BLaER1 (cell line): ENCODE results near the gene ARRDC1.
"Not testable (repeated sequence)": the region's sequence is repeated elsewhere in the genome, so short reads cannot be mapped to it uniquely, and the experiment has no call there.

Source experiments
- H3K27ac ChIP-seq: shearing (Covaris generic); formaldehyde crosslinking; 2 replicates; pipeline ENCODE4 v1.8.1; 2022
- H3K27me3 ChIP-seq: shearing (Covaris generic); formaldehyde crosslinking; 2 replicates; pipeline ENCODE4 v1.8.1; 2022
- H3K36me3 ChIP-seq: shearing (Covaris generic); formaldehyde crosslinking; 2 replicates; pipeline ENCODE4 v1.8.1; 2022
- H3K4me1 ChIP-seq: shearing (Covaris generic); formaldehyde crosslinking; 2 replicates; pipeline ENCODE4 v1.8.1; 2022
- H3K4me2 ChIP-seq: shearing (Covaris generic); formaldehyde crosslinking; 2 replicates; pipeline ENCODE4 v1.8.1; 2022
- H3K4me3 ChIP-seq: shearing (Covaris generic); formaldehyde crosslinking; 2 replicates; pipeline ENCODE4 v1.8.1; 2022
- H3K9ac ChIP-seq: shearing (Covaris generic); formaldehyde crosslinking; 2 replicates; pipeline ENCODE4 v1.8.1; 2022
- H3K9me3 ChIP-seq: shearing (Covaris generic); formaldehyde crosslinking; 2 replicates; pipeline ENCODE4 v1.8.1; 2022
- H4K20me1 ChIP-seq: shearing (Covaris generic); formaldehyde crosslinking; 2 replicates; pipeline ENCODE4 v1.8.1; 2022
- Cebpa-rat ChIP-seq: shearing (Covaris generic); IDR thresholded peaks from 2 replicates; pipeline ENCODE4 v1.8.1; 2022

The ARRDC1 gene, protein sequence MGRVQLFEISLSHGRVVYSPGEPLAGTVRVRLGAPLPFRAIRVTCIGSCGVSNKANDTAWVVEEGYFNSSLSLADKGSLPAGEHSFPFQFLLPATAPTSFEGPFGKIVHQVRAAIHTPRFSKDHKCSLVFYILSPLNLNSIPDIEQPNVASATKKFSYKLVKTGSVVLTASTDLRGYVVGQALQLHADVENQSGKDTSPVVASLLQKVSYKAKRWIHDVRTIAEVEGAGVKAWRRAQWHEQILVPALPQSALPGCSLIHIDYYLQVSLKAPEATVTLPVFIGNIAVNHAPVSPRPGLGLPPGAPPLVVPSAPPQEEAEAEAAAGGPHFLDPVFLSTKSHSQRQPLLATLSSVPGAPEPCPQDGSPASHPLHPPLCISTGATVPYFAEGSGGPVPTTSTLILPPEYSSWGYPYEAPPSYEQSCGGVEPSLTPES

DNA sequence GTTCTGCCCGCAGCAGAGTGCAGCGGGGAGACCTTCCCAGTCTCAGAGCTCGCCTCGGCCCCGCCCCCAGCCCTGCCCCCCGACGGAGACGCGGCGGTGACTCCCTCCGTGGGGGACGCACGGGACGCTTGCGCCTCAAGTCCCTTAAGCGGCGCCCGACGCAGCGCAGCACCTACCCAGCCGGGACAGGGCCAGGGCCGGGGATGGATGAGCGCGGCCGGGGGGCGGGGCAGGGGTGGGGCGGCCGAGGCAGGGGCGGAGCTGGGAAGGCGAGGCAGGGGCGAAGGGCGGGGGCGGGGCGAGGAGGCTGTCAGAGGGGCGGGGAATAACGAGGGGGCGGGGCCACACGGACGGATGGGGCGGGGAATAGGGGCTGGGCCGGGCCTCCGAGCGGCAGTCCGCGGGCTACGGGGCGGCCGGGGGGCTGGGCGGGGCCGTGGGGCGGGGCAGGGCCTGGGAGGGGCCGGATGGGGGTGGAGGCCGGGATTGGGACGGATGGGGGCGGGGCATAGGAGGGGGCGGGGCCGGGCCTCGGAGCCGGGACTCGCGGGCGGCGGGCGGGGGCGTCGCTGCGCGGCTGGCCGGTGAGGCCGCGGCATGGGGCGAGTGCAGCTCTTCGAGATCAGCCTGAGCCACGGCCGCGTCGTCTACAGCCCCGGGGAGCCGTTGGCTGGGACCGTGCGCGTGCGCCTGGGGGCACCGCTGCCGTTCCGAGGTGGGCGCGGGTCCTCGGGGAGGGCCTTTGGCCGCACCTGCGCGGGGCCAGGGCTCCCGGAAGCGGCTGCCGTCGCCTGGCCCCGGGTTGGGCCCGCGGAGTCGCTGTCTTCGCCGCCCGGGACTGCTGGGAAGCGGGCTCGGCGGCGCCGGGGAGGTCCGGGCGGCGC lies at the start of gene ARRDC1:
TSS of gene ARRDC1 (plus strand) at position 566 of the 884 bp plus-strand sequence. CDS start at position 598, 32 bp downstream.
- Histone ChIP-seq H3K4me3 (peak within 1 kb of the TSS; percentile 96), H3K27ac (peak within 1 kb of the TSS; percentile 89), H3K4me1 (peaks cover 62% of the 10 kb centered on the region), H4K20me1 (peaks cover 43% of the 10 kb centered on the region), H3K9ac (peak within 1 kb of the TSS; percentile 92), H3K9me3 (no peaks in the 10 kb centered on the region), H3K36me3 (peaks cover 16% of the 10 kb centered on the region; the same call in 1 of the 2 replicates), H3K4me2 (peak within 1 kb of the TSS; percentile 100), H3K27me3 (no peaks in the 10 kb centered on the region)
- no peak for TF ChIP-seq Cebpa-rat

DNA sequence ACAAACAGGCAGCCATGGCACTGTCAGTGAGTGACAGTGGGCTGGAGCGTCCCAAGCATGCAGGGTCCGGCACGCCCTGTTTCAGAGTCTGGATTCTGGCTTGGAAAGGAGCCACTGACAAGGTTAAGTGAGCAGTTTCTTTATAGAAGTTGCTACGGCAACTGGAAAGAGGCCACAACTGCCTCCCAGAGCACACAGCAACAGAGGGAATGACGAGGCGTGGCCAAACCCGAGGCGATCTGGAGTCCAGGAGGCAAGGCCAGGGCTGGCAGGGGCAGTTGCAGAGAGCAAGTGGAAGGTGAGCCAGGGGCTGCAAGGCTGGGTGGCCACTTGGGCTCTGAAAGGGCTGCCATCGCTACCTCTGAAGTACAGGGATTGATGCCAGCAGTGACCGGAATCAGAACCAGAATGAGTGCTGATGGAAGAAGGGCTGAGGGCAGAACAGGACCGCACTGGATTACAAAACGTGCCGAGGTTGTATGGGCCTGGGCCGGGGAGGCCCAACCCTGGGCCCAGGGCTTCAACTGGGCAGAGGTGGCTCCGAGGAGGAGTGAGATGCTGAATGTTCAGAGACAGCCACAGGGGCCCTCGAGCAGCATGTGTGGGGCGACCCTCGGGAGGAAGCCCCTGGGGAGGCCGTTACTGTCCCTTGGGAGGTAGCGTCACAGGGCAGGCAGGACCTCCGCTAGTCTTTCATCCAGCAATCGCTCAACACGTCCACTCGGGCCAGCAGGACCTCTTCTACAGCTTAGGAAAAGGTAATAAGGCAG lies 49.2 kb upstream of the ARRDC1 start:
- H4K20me1 ChIP-seq = peaks cover 45% of the 10 kb centered on the region
- peaks cover 12% of the 10 kb centered on the region; the same call in 1 of the 2 replicates for H3K4me1 ChIP-seq
- no peak overlapping the region for H3K4me3 ChIP-seq
- no peaks in the 10 kb centered on the region for H3K27me3 ChIP-seq
- TF ChIP-seq Cebpa-rat = no peak
- H3K9ac ChIP-seq = no peak overlapping the region; the same call in 1 of the 2 replicates
- no peak overlapping the region for H3K4me2 ChIP-seq
- peak overlapping the region; percentile 23; the same call in 1 of the 2 replicates for H3K27ac ChIP-seq
- no peaks in the 10 kb centered on the region for H3K9me3 ChIP-seq
- peaks cover 81% of the 10 kb centered on the region for H3K36me3 ChIP-seq

GRCh38 chr9:137558127-137558526 lies 47.4 kb upstream of the ARRDC1 start:
- no peaks in the 10 kb centered on the region; the same call in 1 of the 2 replicates for H3K4me1 ChIP-seq
- H3K27ac ChIP-seq = no peak overlapping the region
- H3K9ac ChIP-seq = no peak overlapping the region
- H4K20me1 ChIP-seq = peaks cover 32% of the 10 kb centered on the region
- H3K4me3 ChIP-seq = no peak overlapping the region
- no peaks in the 10 kb centered on the region for H3K27me3 ChIP-seq
- H3K9me3 ChIP-seq = no peaks in the 10 kb centered on the region
- no peak overlapping the region for H3K4me2 ChIP-seq
- peaks cover 96% of the 10 kb centered on the region for H3K36me3 ChIP-seq
- no peak for TF ChIP-seq Cebpa-rat

DNA sequence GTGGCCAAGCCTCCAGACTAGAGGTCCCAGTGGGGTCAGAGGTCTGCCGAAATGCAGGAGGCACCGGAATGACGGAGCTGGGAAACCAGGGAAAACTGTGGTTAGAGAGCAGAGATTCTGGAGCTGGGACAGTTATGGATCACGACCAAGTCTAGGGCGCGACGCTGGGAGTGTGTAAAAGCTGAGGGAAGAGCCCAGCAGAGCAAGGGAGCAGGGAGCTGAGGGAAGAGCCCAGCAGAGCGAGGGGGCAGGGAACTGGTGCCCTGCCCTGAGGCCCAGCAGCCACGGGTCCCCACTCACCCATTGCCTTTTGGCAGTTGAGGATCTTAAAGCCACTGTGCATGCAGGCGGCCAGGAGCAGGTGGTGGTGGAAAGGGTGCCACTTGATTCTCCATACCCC lies 41.4 kb upstream of the ARRDC1 start:
- TF ChIP-seq Cebpa-rat = no peak
- H3K36me3 ChIP-seq = peaks cover 59% of the 10 kb centered on the region
- peaks cover 20% of the 10 kb centered on the region for H4K20me1 ChIP-seq
- no peaks in the 10 kb centered on the region for H3K9me3 ChIP-seq
- peak overlapping the region; percentile 49; the same call in 1 of the 2 replicates for H3K27ac ChIP-seq
- 0 out of 2 replicates have a peak overlapping the region, but pooled peaks have one; percentile 6 for H3K9ac ChIP-seq
- peaks cover 21% of the 10 kb centered on the region for H3K4me1 ChIP-seq
- H3K4me3 ChIP-seq = no peak overlapping the region
- H3K4me2 ChIP-seq = peak overlapping the region; percentile 59; the same call in 1 of the 2 replicates
- no peaks in the 10 kb centered on the region for H3K27me3 ChIP-seq

DNA sequence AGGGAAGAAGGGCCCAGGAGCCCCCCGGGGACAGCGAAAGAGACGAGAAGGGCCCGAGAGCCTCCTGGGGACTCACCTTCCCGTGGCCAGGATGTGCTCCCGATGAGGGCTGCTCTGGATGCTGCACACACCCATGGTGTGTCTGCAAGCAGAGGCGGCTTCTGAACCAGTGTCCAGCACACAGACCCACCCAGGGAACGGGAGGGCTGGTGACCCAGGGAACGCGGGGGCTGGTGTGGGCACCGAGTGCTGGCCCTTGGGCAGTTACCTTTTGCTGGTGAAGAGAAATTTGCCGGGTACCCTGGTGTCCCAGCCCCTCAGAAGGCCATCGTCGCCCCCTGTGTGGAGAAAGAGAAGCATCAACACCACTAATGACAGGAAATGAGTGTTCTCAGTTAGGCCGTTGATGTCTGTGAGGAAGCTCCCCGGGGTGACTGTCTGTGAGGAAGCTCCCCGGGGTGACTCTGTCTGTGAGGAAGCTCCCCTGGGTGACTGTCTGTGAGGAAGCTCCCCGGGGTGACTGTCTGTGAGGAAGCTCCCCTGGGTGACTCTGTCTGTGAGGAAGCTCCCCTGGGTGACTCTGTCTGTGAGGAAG lies 40.6 kb upstream of the ARRDC1 start:
- H4K20me1 ChIP-seq = peaks cover 20% of the 10 kb centered on the region
- no peak for TF ChIP-seq Cebpa-rat
- peak overlapping the region; percentile 49 for H3K27ac ChIP-seq
- peak overlapping the region; percentile 59 for H3K4me2 ChIP-seq
- no peaks in the 10 kb centered on the region for H3K9me3 ChIP-seq
- no peaks in the 10 kb centered on the region for H3K27me3 ChIP-seq
- no peak overlapping the region for H3K9ac ChIP-seq
- H3K36me3 ChIP-seq = peaks cover 51% of the 10 kb centered on the region
- peaks cover 21% of the 10 kb centered on the region for H3K4me1 ChIP-seq
- H3K4me3 ChIP-seq = no peak overlapping the region

GRCh38 chr9:137568445-137568844 lies 37.0 kb upstream of the ARRDC1 start:
- not testable (repeated sequence) for H3K4me3 ChIP-seq, H3K9me3 ChIP-seq, H3K27me3 ChIP-seq, H3K9ac ChIP-seq
- Histone ChIP-seq H3K4me1 (peaks cover 21% of the 10 kb centered on the region), H3K27ac (peak overlapping the region; percentile 48), H4K20me1 (peaks cover 32% of the 10 kb centered on the region), H3K4me2 (peak overlapping the region; percentile 33), H3K36me3 (peaks cover 49% of the 10 kb centered on the region)

DNA sequence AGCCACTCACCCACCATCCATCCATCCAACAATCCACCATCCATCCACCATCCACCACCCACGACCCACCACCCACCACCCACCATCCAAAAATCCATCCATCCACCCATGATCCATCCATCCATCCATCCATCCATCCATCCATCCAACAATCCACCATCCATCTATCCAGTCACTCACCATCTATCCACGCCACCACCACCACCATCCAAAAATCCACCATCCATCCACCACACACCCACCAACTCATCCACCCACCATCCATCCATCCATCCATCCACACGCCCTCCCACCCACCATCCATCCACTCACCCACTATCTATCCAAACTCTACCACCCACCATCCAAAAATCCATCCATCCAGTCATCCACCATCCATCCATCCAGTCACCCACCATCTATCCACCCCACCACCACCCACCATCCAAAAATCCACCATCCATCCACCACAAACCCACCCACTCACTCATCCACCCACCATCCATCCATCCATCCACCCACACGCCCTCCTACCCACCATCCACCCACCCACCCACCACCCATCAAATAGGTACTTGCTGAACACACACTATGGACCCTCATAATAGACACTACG lies 35.8 kb upstream of the ARRDC1 start:
- H4K20me1 ChIP-seq = peaks cover 29% of the 10 kb centered on the region
- peaks cover 12% of the 10 kb centered on the region for H3K4me1 ChIP-seq
- H3K36me3 ChIP-seq = peaks cover 49% of the 10 kb centered on the region
- no peak overlapping the region for H3K9ac ChIP-seq
- H3K27ac ChIP-seq = no peak overlapping the region
- TF ChIP-seq Cebpa-rat = no peak
- H3K4me3 ChIP-seq = no peak overlapping the region
- H3K4me2 ChIP-seq = no peak overlapping the region
- H3K9me3 ChIP-seq = no peaks in the 10 kb centered on the region
- no peaks in the 10 kb centered on the region for H3K27me3 ChIP-seq

DNA sequence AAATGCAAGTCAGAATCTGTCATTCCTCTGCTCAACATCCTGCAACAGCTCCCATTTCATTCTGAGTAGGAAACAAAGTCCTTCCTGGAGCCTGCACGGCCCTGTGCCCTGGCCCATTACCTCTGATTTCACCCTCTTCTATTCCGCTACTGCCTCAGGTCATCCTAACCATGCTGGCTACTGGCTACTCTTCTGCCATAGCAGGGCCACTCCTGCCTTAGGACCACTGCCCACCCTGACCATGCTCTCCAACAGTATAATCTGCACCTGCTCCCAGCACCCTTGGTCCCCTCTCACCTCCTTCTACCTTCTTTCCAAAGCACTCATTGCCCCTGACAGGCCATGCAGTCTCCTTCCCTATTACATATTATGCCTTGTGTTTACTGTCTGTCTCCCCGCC lies 34.9 kb upstream of the ARRDC1 start:
- no peak for TF ChIP-seq Cebpa-rat
- no peaks in the 10 kb centered on the region for H3K27me3 ChIP-seq
- no peak overlapping the region for H3K27ac ChIP-seq
- peaks cover 16% of the 10 kb centered on the region for H3K4me1 ChIP-seq
- no peak overlapping the region for H3K4me2 ChIP-seq
- no peak overlapping the region for H3K9ac ChIP-seq
- no peak overlapping the region for H3K4me3 ChIP-seq
- no peaks in the 10 kb centered on the region for H3K9me3 ChIP-seq
- H3K36me3 ChIP-seq = peaks cover 53% of the 10 kb centered on the region
- H4K20me1 ChIP-seq = peaks cover 34% of the 10 kb centered on the region

DNA sequence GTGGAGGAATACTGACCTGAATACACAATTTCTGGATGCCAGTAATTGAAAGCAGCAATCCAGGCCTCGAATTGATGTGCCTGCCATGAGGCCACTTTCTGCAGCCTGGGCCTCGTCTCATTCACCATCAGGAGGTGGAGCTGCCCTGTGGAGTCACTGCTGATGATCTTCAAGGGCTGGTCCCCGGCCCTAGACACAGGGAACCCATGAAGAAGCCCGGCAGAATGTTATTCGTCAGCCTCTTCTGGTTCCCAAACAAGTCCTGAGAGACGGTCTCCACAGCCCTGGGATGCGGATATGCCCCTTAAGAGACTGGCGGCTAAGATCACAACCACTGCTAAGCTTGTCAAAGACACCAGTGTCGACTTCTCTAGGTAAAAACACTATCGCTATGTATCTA lies 31.3 kb upstream of the ARRDC1 start:
- no peak overlapping the region for H3K27ac ChIP-seq
- no peak overlapping the region for H3K4me3 ChIP-seq
- H4K20me1 ChIP-seq = peaks cover 54% of the 10 kb centered on the region
- no peaks in the 10 kb centered on the region for H3K9me3 ChIP-seq
- no peak for TF ChIP-seq Cebpa-rat
- 0 out of 2 replicates have a peak overlapping the region, but pooled peaks have one; percentile 93 for H3K9ac ChIP-seq
- H3K4me2 ChIP-seq = no peak overlapping the region
- peaks cover 70% of the 10 kb centered on the region for H3K36me3 ChIP-seq
- peaks cover 37% of the 10 kb centered on the region for H3K4me1 ChIP-seq
- H3K27me3 ChIP-seq = no peaks in the 10 kb centered on the region
